Kidney (tissue), 14 donors: Measurements from ENCODE around the gene ANKS1B. TPM values are rescaled to one million over a fixed set of nuclear protein-coding genes. Genes with fewer than 3 reads are reported as not detected.

Experiments used
- DNase-seq, 5 donors: peaks; one replicate each; pipeline ENCODE4 v3.0.0-alpha.2; 2013 to 2020
- FAIRE-seq: peaks from 2 replicates; lab custom pipeline; 2012; peaks lifted over from hg19 to GRCh38; lab: Jason Lieb, UNC
- H3K27ac ChIP-seq, 2 donors: one replicate each; pipeline ENCODE4 v1.7.0; 2013; ENCODE audit warnings: low read depth in 2 of 2, low read length in 2 of 2, inconsistent platforms in 1 of 2
- H3K27me3 ChIP-seq: one replicate; pipeline ENCODE4 v1.7.1; 2013; ENCODE audit warnings: low read length, inconsistent platforms; ENCODE audit not compliant: control insufficient read depth, insufficient read depth
- H3K36me3 ChIP-seq, 3 donors: one replicate each; pipeline versions ENCODE4 v1.7.0 to v1.7.1; 2013; ENCODE audit warnings: low read length in 3 of 3, control low read depth in 1 of 3, inconsistent platforms in 1 of 3; ENCODE audit not compliant: insufficient read depth in 3 of 3, control insufficient read depth in 2 of 3
- H3K4me1 ChIP-seq, 3 donors: one replicate each; pipeline versions ENCODE4 v1.7.0 to v1.7.1; 2013; ENCODE audit warnings: low read length in 3 of 3, inconsistent platforms in 1 of 3, low read depth in 1 of 3; ENCODE audit not compliant: control insufficient read depth in 2 of 3, insufficient read depth in 2 of 3
- H3K4me3 ChIP-seq, 3 donors: one replicate each; pipeline versions ENCODE4 v1.7.0 to v1.8.1; 2013; ENCODE audit warnings: low read length in 3 of 3, control low read depth in 1 of 3, inconsistent platforms in 1 of 3
- H3K9ac ChIP-seq, 3 donors: one replicate each; pipeline versions ENCODE4 v1.7.0 to v1.7.1; 2013; ENCODE audit warnings: low read length in 3 of 3, control low read depth in 1 of 3, inconsistent platforms in 1 of 3
- H3K9me3 ChIP-seq, 3 donors: one replicate each; pipeline versions ENCODE4 v1.7.0 to v1.7.1; 2013; ENCODE audit warnings: low read length in 3 of 3, control low read depth in 1 of 3, inconsistent platforms in 1 of 3; ENCODE audit not compliant: control insufficient read depth in 2 of 3, insufficient read depth in 1 of 3
- intact Hi-C: fragments of 100-400 bp; cut with DNase I; formaldehyde crosslinking; loops from one replicate; pipeline ENCODE4 v1.11.1; 2022
- polyA plus RNA-seq: library from polyadenylated mRNA; stranded (reverse); fragments of 350-450 nt; fragmentation: Illumina TruSeq; extraction: RNeasy Lipid Tissue Mini Kit (QIAGEN cat#74804); gene quantifications from one replicate; pipeline ENCODE4 v1.2.3, GENCODE V29; 2014; ENCODE audit warnings: low read depth, low replicate concordance; ENCODE audit not compliant: insufficient read depth
- total RNA-seq: library from RNA; stranded (reverse); fragmentation: NEBNext Ultra II Directional; extraction: Animal tissue kit (Norgen Biotek cat#: 25700); gene quantifications from one replicate; pipeline ENCODE4 v1.2.1, GENCODE V29; 2021
- TF ChIP-seq, protein P1 (sequence below): IDR thresholded peaks from 3 replicates; pipeline ENCODE4 v1.5.1; 2012; ENCODE audit warnings: mild to moderate bottlenecking, moderate library complexity, borderline replicate concordance; ENCODE audit not compliant: insufficient read depth; ENCODE audit errors: extremely low read depth
- donor health status: control.
- donor health status: control.
- donor health status: control.
- donor health status: control.
- donor health status: control.
- donor health status: DM: yes; HTN: yes; CAD: no.
- donor health status: Normal renal cell carcinoma (clear cell type).

The ANKS1B gene
- total and polyA plus RNA-seq, 2 donors from 2014 or later = 1.7 to 5.8 TPM

DNA sequence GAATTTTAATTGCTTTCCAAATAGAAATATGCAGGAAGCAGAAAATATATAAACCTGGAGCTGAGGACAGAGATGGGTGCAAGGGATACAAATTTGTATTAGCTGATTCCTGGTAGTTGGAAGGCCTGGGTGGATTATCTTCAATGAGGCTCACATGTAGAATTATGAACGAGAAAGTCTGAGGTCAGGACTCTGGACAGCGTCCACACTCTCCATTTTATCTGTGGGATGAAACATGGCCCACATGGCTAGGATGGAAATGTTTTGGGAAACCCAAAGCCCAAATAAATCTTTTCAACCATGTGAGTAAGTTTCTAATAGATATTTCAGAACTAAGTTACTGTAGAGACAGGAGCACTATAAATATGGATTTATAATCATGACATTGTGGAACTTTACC is 1083.5 kb downstream of the ANKS1B start:
- no peaks in the 10 kb centered on the region for H3K36me3 ChIP-seq
- TF ChIP-seq, protein P1, sequence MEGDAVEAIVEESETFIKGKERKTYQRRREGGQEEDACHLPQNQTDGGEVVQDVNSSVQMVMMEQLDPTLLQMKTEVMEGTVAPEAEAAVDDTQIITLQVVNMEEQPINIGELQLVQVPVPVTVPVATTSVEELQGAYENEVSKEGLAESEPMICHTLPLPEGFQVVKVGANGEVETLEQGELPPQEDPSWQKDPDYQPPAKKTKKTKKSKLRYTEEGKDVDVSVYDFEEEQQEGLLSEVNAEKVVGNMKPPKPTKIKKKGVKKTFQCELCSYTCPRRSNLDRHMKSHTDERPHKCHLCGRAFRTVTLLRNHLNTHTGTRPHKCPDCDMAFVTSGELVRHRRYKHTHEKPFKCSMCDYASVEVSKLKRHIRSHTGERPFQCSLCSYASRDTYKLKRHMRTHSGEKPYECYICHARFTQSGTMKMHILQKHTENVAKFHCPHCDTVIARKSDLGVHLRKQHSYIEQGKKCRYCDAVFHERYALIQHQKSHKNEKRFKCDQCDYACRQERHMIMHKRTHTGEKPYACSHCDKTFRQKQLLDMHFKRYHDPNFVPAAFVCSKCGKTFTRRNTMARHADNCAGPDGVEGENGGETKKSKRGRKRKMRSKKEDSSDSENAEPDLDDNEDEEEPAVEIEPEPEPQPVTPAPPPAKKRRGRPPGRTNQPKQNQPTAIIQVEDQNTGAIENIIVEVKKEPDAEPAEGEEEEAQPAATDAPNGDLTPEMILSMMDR = no peak
- H3K9ac ChIP-seq = no peak overlapping the region
- H3K27me3 ChIP-seq = peaks cover 4% of the 10 kb centered on the region
- intact Hi-C loops = no loop called here
- DNase-seq (peak in 2 of 5 donors; percentile 29 to 42), FAIRE-seq (no peak)
- H3K4me3 ChIP-seq = no peak overlapping the region
- no peak overlapping the region for H3K27ac ChIP-seq
- H3K4me1 ChIP-seq = no peaks in the 10 kb centered on the region
- no peaks in the 10 kb centered on the region for H3K9me3 ChIP-seq

DNA sequence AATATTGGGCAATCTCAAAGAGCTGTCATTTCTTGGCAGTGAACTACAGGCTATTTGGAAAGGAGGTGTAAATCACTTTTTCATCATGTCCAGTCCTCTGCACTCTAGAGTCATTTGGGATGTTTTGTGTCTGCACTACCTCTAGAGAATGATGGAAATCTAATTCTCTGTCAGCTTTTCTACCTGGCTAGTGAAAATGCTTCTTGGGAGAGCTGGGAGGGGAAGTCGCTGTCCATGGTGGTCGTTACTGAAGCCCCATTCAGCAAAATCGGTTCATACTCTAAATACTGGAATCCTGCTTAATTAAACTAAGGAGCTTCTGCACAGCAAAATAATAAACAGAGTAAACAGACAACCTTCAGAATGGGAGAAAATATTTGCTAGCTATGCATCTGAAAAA is 1087.8 kb downstream of the ANKS1B start:
- Histone ChIP-seq H3K4me1 (no peaks in the 10 kb centered on the region), H3K27ac (no peak overlapping the region), H3K27me3 (peaks cover 31% of the 10 kb centered on the region), H3K4me3 (no peak overlapping the region), H3K9ac (no peak overlapping the region), H3K9me3 (no peaks in the 10 kb centered on the region), H3K36me3 (no peaks in the 10 kb centered on the region)
- peak in 3 of 5 donors; percentile 48 to 69 (median 67) for DNase-seq
- TF ChIP-seq, protein P1 = no peak
- intact Hi-C loops = no loop called here
- no peak for FAIRE-seq

DNA sequence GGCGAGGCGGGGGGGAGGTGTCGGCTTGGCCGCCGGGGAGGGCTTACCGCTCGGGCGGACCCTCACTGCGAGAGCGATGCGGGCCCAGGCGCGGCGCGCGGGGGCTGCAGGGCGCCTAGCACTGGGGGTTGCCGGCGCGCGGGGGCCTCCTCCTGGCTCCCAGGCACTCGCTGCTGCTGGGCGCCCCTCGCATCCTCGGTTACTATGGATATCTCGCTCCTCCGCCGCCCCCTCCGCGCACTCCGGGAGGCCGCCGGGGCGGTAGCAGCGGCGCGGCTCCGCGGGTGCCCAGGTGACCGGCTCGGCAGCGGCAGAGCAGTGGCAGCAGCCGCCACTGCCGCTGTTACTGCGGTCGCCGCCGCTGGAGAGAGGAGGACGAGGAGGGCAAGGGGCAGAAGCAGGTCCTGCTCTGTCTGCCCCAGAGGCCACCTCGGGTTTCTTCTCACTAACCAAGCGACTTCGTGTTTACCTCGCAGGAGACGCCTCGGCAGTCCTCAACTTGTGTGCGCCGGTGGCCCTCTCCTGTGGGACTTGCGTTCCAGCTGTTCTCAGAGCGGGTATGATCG is 1089.6 kb downstream of the ANKS1B start:
- DNase-seq = peak; percentile 61 to 69 (median 65)
- H3K36me3 ChIP-seq = no peaks in the 10 kb centered on the region
- FAIRE-seq = no peak
- H3K27me3 ChIP-seq = peaks cover 34% of the 10 kb centered on the region
- H3K9ac ChIP-seq = no peak overlapping the region
- no peaks in the 10 kb centered on the region for H3K9me3 ChIP-seq
- no peak overlapping the region for H3K4me3 ChIP-seq
- intact Hi-C loops = no loop called here
- no peaks in the 10 kb centered on the region for H3K4me1 ChIP-seq
- TF ChIP-seq, protein P1 = no peak
- no peak overlapping the region for H3K27ac ChIP-seq
